ENCODE data around the gene ELAC1. TPM values are rescaled to one million over a fixed set of nuclear protein-coding genes. Genes with fewer than 3 reads are reported as not detected.

Gene ELAC1
- total and polyA plus RNA-seq, 2 experiments from 2014 or later: 2.8 to 3.2 TPM

DNA sequence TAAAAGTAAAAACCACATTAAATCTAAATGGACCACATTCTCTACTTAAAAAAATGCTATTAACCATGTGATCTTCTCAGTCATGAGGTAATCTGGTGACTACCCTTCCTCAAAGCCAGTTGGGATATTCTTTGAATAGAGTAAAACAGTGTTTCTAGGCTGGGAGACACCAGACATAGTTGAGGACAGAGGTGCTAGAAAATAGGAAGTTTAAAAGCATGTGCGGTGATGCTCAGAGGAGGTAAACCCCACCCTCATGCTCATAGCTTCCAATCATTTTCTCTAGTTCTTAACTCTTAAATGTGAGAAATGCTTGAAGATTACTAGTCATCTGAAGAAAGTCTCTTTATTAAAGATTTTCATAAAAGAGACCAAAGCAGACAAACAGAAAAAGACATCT is 30.7 kb upstream of the ELAC1 start (continued):
- TF ChIP-seq, protein P1, sequence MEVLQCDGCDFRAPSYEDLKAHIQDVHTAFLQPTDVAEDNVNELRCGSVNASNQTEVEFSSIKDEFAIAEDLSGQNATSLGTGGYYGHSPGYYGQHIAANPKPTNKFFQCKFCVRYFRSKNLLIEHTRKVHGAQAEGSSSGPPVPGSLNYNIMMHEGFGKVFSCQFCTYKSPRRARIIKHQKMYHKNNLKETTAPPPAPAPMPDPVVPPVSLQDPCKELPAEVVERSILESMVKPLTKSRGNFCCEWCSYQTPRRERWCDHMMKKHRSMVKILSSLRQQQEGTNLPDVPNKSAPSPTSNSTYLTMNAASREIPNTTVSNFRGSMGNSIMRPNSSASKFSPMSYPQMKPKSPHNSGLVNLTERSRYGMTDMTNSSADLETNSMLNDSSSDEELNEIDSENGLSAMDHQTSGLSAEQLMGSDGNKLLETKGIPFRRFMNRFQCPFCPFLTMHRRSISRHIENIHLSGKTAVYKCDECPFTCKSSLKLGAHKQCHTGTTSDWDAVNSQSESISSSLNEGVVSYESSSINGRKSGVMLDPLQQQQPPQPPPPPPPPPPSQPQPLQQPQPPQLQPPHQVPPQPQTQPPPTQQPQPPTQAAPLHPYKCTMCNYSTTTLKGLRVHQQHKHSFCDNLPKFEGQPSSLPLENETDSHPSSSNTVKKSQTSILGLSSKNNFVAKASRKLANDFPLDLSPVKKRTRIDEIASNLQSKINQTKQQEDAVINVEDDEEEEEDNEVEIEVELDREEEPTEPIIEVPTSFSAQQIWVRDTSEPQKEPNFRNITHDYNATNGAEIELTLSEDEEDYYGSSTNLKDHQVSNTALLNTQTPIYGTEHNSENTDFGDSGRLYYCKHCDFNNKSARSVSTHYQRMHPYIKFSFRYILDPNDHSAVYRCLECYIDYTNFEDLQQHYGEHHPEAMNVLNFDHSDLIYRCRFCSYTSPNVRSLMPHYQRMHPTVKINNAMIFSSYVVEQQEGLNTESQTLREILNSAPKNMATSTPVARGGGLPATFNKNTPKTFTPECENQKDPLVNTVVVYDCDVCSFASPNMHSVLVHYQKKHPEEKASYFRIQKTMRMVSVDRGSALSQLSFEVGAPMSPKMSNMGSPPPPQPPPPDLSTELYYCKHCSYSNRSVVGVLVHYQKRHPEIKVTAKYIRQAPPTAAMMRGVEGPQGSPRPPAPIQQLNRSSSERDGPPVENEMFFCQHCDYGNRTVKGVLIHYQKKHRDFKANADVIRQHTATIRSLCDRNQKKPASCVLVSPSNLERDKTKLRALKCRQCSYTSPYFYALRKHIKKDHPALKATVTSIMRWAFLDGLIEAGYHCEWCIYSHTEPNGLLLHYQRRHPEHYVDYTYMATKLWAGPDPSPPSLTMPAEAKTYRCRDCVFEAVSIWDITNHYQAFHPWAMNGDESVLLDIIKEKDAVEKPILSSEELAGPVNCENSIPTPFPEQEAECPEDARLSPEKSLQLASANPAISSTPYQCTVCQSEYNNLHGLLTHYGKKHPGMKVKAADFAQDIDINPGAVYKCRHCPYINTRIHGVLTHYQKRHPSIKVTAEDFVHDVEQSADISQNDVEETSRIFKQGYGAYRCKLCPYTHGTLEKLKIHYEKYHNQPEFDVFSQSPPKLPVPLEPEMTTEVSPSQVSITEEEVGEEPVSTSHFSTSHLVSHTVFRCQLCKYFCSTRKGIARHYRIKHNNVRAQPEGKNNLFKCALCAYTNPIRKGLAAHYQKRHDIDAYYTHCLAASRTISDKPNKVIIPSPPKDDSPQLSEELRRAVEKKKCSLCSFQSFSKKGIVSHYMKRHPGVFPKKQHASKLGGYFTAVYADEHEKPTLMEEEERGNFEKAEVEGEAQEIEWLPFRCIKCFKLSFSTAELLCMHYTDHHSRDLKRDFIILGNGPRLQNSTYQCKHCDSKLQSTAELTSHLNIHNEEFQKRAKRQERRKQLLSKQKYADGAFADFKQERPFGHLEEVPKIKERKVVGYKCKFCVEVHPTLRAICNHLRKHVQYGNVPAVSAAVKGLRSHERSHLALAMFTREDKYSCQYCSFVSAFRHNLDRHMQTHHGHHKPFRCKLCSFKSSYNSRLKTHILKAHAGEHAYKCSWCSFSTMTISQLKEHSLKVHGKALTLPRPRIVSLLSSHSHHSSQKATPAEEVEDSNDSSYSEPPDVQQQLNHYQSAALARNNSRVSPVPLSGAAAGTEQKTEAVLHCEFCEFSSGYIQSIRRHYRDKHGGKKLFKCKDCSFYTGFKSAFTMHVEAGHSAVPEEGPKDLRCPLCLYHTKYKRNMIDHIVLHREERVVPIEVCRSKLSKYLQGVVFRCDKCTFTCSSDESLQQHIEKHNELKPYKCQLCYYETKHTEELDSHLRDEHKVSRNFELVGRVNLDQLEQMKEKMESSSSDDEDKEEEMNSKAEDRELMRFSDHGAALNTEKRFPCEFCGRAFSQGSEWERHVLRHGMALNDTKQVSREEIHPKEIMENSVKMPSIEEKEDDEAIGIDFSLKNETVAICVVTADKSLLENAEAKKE (CRISPR knock-in tag; IDR thresholded peaks at IDR 0.05): no peak
- TF ChIP-seq NANOG (IDR thresholded peaks at IDR 0.05; ENCODE audit: borderline replicate concordance): no peak
- TF ChIP-seq ZNF114 (CRISPR knock-in tag; IDR thresholded peaks at IDR 0.05): no peak
- TF ChIP-seq JUNB (IDR thresholded peaks at IDR 0.05; ENCODE audit: unreplicated experiment): no peak

DNA sequence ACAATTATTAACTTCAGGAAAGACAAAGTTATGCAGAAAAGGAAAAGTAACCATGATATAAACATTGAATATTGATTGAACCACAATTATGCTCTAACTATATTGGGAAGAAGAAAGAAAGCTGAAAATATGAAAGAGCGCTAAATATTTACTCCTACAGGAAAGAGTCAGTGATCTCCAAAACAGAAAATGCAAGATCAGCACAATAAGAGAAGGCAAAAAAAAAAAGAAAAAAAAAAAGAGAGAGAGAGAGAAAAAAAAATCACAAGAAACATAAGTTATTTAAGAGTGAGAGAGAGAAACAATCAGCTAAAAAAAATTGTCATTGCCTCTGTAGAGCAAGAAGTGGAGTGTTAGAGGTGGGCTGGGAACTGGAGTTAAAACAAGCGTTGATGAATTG is 28.9 kb upstream of the ELAC1 start:
- ATAC-seq (no peak), DNase-seq (ENCODE audit: low spot score) (no peak)
- Histone ChIP-seq H3K4me3 (no peak overlapping the region), H3K27ac (ENCODE audit: low read depth) (no peak overlapping the region), H3K36me3 (ENCODE audit: insufficient read depth) (peaks cover 7% of the 10 kb centered on the region; the same call in 1 of the 2 replicates), H3K9me2 (ENCODE audit: insufficient read depth) (no peaks in the 10 kb centered on the region), H4K20me1 (replicated peaks; ENCODE audit: insufficient read depth) (no peaks in the 10 kb centered on the region), H3F3A (replicated peaks; ENCODE audit: low read depth) (no peaks in the 10 kb centered on the region), H3K4me2 (no peak overlapping the region), H2AFZ (no peak overlapping the region), H3K79me2 (replicated peaks; ENCODE audit: insufficient read depth) (no peaks in the 10 kb centered on the region), H3K4me1 (ENCODE audit: insufficient read depth) (no peaks in the 10 kb centered on the region), H3K27me3 (ENCODE audit: insufficient read depth) (no peaks in the 10 kb centered on the region)
- Mint-ChIP-seq H3K9me3 (no peaks in the 10 kb centered on the region), H3K36me3 (ENCODE audit: low read depth) (peaks cover 8% of the 10 kb centered on the region; the same call in 2 of the 3 replicates), H3K4me3 (no peak overlapping the region), H3K4me1 (no peaks in the 10 kb centered on the region), H3K27me3 (ENCODE audit: insufficient read depth, low read depth, poor library complexity) (peaks cover 2% of the 10 kb centered on the region), H3K27ac (no peak overlapping the region)
- no peak for TF ChIP-seq ZNF114 (CRISPR knock-in tag; IDR thresholded peaks at IDR 0.05)
- no peak for TF ChIP-seq ZNF331 (CRISPR knock-in tag; IDR thresholded peaks at IDR 0.05; ENCODE audit: low read depth)
- TF ChIP-seq EZH2phosphoT487 (IDR thresholded peaks at IDR 0.05; ENCODE audit: unreplicated experiment): no peak
